Stimulated activated CD8-positive, alpha-beta memory T cell treated with anti-CD3 and anti-CD28 coated beads, Interleukin-7, amount 100 ng/mL, for 48 hours (primary cell): ENCODE data around the gene TMSB4X.
"Not testable (repeated sequence)": the region's sequence is repeated elsewhere in the genome, so short reads cannot be mapped to it uniquely, and the experiment has no call there.

Experiments
- DNase-seq, 2 donors: peaks; one replicate each; pipeline ENCODE4 v3.0.0-alpha.2; 2020; ENCODE audit warnings: low read depth in 1 of 2; ENCODE audit errors: extremely low read depth in 1 of 2

The TMSB4X gene

DNA sequence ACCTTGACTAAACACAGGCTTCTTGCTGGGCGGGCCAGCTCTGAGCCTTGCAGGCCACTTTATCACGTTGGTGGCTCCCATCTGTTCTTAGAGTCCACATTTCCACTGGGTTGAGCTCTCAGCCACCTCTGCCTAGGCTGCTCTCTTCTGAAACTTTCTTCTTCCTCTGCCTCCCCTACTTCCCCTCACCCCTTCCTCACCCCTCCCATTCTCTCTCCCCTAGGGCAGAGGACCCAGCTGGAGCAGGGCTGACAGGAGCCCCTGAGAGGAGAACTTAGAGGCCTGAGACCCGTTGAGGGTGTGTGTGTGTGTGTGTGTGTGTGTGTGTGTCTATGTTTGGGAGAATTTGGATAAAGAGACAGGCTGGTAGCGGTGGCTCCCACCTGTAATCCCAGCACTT, 19.9 kb upstream of the TMSB4X start:
- DNase-seq: no peak

DNA sequence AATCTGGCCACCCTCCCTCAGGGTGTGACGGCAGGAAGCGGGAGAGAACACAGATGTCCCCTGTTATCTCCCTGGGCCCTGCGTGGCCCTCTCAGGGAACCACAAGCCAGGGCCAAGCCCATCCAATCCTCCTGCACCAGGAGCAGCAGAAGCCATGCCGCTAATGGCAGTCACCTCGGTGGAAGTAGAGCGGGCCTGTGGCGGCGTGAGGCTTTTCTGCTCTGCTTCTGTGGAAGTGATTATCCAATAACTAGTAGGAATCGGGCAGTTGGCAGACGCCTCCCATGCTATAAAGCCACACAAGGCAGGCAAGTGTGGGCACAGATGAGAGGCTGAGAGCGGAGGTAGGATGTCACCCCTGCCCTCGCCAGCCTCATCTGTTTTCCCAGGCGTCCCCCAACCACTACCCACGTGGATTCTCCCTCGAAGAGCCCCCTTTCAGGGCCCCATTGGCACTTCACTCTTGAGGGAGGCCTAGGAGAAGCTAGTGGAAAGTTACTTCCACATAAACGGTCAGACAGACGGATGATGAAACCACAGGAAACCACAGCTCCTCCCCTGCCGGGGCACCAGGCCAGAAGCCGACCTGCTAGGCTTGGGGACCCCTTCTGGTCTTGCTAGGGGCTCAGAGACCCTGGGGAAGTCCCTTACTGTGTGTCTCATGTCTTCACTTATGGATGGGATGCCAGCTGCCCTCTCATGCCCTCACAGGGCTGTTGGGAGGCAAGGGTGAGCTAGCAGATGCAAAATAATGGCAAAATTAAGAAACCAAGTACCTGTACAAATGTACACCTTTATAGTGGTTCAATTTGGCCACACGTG, 18.8 kb upstream of the TMSB4X start:
- DNase-seq: peak; percentile 63 to 71

DNA sequence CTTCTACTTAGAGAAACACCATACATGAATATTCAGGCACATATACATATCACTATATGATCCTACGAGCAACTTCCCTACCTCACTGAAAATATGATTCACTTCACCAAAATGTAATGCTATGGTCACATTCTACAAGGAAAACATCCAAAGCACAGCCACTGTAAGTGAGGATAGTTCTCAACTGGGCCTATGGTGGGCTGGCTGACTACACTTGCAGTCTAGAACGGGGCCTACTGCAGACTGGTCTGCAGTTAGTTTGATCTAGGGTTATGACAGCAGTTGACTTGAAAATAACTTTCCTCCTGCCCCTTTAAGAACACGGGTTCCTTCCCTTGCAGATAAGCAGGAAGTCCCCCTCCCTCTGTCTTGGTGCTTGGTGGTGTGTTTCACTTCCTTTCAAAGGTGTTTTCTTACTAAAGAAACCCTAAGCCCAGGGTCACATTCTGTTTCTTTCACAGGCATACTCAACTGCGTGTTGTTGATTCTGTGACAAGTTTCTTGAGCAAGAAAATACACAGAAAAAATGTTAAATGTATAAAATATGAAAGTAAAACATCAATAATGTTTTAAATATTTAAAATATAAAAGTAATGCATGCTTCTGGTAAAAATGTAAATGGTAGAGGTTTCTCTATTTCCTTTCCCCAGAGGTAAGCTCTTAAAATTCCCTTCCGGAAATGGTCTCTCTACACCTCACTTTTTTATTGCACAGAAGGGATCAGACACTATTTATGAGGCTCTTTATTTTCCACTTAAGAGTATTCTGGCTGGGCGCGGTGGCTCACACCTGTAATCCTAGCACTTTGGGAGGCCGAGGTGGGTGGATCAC, 18.0 kb upstream of the TMSB4X start:
- DNase-seq: no peak

DNA sequence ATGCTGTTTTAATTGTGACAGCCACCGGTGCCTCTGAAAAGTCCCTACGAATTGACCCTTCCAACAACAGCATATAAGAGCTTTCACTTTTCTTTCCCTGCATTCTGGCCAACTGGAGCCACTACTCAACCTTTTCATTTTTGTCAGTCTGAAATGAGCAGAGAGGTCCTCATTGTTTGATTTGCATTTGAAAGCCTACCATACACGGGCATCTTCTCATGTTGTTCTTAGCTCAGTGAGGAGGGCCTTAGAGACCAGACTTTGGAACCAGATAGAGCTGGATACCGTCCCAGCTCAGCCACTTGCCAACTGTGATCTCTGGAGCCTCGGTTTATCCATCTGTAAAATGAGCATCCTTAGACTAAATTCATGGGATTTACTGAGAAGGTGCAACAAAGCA, 16.9 kb upstream of the TMSB4X start:
- DNase-seq: no peak

DNA sequence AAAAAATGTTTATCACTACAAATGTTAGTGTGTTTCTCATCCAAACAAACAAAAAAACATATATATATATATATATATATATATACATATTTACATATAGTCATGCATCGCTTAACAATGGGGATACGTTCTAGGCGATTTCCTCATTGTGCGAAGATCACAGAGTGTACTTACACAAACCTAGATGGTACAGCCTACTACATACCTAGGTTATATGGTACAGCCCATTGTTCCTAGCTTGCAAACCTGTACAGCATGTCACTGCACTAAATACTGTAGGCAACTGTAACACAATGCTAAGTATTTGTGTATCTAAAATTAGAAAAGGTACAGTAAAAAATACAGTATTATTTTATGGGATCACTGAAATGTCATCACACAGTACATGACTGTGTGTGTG, 16.4 kb upstream of the TMSB4X start:
- no peak for DNase-seq

DNA sequence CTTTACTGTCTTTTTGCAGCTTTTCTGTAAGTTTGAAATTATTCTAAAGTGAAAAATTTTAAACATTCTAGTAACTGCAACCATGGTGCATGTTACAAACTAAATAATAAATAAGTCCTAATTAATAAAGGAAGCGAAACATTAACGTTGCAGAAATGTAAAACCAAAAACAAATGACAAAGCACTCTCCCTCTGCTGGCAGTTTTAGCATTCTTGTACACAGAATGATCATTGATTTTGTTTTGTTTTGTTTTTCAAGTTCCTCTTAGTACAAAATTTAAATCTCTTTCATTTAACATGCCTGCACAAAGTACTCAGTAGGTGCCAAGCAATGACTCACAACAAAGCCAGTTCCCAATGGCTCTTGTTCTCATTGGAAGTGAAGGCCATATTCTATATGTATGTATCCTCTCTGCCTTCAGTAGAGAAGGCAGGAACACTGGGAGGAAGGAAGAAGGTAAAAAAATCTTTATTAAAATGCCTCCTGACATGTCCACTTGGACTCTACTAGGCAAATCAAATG, 13.7 kb upstream of the TMSB4X start:
- no peak for DNase-seq

DNA sequence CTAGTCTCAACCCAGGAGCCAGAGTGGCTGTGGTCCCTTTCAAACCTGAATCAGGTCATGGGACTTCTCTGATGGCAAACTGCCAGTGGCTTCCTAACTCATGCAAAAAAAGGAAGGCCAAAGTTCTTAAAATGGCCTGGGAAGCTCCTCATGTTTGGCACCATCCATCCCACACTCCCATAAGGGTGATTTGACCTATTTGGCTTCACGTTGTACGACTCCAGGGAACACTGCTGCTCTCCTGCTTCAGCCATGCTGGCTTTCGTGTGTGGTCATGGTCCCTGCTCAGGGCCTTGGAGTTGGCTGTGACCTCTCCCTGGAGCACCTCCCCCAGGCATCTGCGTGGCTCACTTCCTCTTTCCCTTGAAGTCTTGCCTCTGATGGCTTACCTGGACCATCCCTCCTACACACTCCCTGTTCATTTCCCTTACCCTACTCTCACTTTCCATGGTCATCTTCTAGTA, 12.8 kb upstream of the TMSB4X start:
- DNase-seq: no peak

DNA sequence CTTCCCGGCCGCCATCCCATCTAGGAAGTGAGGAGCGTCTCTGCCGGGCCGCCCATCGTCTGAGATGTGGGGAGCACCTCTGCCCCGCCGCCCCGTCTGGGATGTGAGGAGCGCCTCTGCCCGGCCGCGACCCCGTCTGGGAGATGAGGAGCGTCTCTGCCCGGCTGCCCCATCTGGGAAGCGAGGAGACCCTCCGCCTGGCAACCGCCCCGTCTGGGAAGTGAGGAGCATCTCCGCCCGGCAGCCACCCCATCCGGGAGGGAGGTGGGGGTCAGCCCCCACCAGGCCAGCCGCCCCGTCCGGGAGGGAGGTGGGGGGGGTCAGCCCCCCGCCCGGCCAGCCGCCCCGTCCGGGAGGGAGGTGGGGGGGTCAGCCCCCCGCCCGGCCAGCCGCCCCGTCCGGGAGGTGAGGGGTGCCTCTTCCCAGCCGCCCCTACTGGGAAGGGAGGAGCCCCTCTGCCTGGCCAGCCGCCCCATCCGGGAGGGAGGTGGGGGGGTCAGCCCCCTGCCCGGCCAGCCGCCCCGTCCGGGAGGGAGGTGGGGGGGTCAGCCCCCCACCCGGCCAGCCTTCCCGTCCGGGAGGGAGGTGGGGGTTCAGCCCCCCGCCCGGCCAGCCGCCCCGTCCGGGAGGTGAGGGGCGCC, 11.6 kb upstream of the TMSB4X start:
- DNase-seq: not testable (repeated sequence)

DNA sequence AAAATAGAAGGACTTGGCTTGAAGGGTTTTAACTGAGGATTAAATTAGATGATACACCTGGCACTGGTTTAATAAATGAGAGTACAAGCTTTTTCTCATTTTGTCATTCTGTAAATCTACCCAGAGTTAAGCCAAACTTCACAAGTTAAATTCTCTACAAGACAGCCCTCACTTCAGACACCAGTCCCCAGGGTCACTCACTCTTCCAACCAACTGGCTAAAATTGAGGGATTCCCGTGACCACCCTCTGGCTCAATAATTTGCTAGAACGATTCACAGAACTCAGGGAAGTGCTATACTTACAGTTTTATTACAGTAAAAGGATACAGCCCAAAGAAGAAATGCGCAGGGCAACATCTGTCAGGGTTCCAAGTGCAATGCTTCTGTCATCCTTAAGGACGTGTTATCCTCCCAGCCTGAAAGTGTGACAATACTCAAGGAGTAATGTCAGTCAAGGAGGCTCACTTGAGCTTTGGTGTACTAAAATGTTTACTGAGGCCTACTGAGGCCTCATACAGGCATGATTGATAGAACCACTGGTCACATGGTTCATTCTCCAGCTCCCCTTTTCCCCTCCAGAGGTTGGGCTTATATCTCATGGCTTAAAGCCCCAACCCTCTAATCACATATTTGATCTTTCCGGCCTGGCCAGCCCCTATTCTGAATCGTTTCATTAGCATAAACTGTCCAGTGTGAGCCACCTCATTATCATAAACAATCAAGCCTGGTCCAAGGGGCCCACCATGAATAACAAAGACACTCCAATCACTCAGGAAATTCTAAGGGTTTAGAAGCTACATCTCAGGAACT, 9.6 kb upstream of the TMSB4X start:
- no peak for DNase-seq

DNA sequence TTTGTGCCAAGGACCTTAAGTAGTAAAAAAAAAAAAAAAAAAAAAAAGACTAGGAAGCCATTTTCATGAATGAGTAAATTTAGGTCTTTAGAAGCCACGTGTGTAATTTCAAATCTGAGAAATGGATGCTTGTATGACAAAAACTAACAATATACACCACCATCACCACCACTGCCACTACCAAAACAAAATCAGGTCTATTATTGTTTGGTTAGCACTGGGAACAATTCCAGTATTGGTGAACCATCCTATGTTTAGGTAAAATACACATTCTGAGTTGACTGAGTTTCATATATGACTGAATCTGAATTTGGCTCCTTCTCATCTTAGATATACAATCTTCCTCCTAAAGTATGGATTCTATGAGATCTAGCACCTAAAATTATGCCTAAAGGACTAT, 8.8 kb upstream of the TMSB4X start:
- no peak for DNase-seq

DNA sequence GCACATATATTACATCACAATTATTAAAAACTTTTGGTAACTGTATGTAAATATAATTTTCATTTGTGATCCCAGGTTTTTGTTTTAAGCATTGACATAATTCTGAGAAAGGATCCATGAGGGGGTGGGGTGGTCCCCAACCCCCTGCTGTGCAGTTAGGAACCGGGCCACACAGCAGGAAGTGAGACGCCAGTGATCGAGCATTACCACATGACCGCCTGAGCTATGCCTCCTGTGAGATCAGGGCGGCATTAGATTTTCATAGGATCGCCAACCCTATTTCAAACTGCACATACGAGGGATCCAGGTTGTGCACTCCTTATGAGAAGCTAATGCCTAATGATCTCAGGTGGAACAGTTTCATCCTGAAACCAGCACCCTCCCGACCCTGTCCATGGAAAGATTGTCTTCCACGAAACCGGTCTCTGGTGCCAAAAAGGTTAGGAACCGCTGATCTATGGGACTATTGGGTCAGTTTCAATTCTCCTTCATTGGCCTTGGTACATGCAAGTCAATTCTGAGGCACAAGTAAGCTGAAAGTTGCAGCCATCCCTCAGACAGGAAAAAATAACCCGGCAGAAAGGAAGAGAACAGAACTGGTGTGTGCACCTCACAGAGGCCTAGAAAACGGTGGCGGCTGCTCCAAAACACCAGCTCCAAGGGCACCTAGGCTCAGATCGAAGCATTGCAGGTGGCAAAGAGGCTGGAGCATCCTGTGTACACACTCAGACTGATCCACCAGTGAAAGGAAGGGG, 7.0 kb upstream of the TMSB4X start:
- no peak for DNase-seq

DNA sequence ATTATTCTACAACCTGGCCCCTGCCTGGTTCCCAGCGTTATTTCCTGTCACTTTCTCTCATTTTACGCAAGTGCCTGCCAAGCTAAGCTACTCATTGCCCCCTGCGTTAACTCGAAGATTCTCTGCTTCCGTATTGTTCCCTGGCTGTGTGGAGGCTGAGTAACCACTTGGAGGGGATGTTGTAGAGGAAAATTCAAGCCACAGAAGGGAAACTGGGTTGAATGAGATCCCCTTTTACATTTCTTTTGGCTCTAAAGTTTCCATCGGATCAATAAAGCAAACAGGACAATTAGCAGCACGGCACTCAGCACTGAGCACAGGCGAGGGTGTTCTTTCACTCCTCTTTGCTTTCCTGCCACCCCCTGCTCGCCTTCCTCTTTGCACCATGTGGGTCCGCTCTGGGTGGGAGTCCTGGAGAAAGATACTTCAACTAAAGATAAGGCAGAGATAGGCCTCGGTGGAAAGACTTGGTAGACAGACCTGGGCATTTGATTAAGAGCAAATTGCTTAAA, 4.2 kb upstream of the TMSB4X start:
- DNase-seq: no peak

DNA sequence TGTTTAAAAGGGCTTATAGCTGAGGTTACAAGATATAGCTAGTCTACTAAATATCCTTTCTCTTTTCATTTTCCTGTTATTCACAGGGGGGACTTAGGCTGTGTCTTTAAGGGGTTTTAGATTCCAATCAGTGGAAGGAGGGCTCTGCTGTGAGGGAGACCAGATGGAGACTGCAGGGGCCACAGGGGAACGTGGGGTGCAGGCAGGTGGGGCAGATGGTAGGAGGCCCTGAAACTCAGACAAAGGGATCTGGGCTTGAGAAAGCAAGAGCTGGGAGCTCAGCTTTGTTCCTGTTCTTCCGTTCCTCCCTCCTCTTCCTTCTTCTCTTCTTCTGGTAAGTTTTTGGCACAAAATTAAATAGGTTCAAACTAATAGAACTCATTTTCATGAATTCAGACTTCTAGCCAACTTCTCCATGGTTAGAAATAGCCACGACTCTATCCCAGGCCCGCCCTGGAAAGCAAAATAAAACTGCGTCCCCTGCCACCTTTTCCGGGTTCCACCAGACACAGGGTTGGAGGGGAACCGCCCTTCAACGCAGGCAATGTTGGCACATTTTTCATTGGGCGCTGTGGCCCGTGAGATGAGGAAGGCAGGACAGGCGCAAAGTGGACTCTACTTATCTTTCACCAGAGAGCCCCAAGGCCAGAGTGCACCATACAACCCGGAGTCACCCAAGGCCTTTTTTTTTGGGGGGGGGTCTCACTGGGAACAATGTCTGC, 3.5 kb upstream of the TMSB4X start:
- DNase-seq: no peak

DNA sequence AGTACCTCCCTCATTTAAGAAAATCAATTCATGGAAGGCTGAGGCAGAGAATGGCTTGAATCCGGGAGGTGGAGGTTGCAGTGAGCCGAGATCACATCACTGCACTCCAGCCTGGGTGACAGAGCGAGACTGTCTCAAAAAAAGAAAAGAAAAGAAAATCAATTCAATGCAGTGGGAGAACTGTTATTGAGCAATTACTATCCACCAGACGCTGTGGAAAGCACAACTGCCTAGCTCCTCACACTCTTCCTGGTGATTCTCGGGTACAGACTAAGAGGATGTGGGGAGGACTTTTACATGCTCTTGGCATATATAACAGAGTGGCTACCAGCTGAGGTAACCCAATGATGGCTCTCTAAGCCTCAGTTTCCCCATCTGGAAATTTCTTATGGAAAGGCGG, 2.7 kb upstream of the TMSB4X start:
- no peak for DNase-seq

DNA sequence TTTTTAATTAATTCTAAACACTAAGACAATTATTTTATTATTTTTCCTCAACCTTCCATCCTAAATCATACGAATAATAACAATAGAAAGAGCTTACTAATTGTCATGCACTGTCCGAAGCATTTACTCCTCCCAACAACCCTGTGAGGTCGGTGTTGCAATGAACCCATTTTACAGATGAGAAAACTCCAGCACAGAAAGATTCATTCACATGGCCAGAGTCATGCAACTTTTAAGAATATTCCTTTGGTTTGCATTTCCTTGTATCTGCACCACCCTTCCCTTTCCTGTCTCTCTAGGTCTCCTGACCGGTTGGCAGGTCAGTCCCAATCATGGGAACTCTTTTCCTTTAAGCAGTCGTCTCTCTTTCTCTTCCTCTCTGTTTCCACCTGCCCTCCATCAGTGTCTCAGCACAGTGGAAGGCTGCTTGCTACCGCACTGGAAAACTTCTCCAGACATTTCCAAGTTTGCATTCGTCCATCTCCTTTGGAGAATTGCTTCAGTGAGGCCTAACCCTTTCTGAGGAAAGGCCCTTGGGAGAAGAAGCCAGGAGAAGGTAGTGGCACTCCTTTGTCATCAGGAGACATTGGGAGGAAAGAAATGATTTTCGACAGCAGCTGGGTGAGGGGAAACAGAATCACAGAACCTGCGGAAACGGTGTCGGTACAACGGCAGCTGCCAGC, 1.9 kb upstream of the TMSB4X start:
- no peak for DNase-seq

DNA sequence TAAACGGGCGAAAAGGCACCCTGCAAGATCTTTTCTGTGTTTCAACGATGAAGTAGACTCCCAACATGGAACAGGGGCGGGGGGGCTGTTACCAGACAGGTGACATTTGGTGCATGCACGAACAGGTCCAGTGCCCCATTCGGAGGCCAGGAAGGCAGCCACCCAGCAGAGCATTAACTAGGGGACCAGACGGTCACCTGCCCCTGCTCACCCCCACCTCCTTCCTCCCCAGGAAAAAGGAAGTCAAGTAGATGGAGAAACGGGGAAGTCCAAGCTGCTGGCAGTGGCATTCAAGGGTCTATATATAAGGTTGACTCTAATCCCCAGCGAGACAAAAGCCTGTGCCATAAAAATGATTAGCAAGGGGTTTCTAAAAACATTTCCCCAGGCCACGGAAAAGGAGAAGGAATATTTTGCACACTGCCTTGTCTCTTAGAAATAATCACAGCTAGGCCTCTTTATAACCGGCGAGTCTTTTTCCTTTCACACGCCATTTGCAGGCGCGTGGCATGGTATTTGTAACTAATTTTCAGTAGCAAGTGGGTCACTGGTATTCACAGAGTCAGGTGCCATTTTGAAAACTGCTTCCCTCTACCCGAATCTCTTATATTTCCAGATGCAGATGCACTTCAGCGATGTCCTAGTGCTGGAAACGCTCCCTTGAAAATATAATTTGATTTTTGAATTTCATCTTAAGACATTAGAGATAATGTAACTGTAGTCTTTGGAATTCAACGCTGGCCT, 1.2 kb upstream of the TMSB4X start:
- no peak for DNase-seq

DNA sequence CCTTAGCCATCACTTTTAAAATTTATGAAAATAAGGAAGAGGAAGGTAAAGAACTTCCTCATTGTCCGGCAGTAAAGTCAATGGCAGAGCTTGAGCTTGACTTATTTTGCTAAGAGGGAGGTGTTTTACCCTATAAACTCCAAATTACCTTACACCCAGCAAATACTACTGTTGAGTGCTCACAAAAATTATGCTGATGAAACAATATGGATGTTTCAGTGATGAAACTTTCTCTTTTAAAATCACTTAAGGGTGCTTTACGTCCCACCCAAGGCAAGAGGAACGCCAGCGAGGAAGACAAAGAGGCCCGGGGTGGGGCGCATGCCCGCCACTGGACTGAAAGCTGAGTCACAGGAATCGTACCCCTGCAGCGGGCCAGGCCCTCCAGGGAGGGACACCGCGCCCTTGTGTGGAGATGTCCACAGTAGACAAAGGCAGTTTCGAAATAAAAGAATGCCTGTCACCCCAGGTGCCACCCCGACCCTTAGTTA, 560 bp upstream of the TMSB4X start:
- DNase-seq: no peak

DNA sequence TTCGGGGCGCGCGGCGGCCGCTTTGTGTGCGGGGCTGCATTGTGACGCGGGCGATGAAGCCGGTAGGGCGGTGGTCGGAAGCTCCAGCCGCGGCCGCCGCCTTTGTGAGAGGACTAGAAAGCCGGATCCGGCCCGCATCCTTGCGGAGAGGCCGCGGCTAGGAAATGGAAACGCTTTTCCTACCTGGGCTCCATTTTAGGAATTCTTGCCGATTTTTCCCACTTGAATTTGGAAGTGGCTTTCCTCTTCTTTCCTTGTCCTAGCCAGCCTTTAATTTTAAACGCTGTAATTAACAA, 708 bp downstream of the TMSB4X start:
- DNase-seq: no peak
